ENCODE results near the gene IFITM5.
"Not testable (repeated sequence)": the region's sequence is repeated elsewhere in the genome, so short reads cannot be mapped to it uniquely, and the experiment has no call there.

The IFITM5 gene

DNA sequence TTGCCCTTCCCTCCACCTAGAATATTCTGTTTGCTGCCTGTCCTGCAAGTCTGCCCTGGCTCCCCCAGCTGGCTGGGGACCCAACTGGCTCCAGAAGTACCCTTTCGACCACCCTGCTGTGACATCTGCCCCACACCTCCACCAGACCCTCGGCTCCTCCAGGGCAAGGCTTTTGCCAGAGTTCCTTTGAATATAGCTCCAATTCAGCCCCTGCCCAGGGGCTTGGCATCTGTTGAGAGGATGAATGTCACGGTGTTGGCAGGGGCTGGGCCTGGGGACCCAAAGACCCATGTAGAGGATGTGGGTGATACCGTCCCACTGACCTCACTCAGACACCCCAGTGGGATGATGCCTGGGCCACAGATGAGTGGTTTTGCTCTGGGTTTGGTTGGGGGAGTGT, 17.2 kb downstream of the IFITM5 start:
- DNase-seq = peak; percentile 43

DNA sequence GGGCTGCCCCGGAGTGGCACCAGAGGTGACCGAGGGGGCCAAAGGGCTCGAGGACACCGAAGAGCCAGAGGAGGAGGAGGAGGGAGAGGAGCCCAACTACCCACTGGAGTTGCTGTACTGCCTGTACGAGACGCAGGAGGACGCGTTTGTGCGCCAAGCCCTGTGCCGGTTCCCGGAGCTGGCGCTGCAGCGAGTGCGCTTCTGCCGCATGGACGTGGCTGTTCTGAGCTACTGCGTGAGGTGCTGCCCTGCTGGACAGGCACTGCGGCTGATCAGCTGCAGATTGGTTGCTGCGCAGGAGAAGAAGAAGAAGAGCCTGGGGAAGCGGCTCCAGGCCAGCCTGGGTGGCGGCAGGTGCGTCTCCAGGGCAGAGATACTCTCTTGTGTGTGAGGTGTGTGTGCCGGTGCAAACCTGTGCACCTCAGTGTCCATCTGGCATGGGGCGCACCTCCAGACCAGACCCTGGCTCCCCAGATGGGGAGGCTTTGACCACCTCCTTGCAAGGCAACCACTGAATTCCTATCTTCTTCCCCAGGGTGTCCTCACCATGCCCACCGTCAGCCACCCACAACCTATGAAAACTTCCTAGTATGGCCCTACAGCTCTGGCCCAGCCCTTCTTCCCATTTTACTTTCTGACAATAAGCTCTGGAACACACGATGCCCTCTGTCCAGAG, 17.7 kb downstream of the IFITM5 start:
- DNase-seq = peak; percentile 48

DNA sequence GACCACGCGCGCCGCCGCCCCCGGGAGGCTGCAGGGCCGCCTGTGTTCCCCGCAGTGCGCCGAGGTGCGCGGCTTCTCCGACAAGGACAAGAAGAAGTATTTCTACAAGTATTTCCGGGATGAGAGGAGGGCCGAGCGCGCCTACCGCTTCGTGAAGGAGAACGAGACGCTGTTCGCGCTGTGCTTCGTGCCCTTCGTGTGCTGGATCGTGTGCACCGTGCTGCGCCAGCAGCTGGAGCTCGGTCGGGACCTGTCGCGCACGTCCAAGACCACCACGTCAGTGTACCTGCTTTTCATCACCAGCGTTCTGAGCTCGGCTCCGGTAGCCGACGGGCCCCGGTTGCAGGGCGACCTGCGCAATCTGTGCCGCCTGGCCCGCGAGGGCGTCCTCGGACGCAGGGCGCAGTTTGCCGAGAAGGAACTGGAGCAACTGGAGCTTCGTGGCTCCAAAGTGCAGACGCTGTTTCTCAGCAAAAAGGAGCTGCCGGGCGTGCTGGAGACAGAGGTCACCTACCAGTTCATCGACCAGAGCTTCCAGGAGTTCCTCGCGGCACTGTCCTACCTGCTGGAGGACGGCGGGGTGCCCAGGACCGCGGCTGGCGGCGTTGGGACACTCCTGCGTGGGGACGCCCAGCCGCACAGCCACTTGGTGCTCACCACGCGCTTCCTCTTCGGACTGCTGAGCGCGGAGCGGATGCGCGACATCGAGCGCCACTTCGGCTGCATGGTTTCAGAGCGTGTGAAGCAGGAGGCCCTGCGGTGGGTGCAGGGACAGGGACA, 18.4 kb downstream of the IFITM5 start:
- DNase-seq = peak; percentile 43

DNA sequence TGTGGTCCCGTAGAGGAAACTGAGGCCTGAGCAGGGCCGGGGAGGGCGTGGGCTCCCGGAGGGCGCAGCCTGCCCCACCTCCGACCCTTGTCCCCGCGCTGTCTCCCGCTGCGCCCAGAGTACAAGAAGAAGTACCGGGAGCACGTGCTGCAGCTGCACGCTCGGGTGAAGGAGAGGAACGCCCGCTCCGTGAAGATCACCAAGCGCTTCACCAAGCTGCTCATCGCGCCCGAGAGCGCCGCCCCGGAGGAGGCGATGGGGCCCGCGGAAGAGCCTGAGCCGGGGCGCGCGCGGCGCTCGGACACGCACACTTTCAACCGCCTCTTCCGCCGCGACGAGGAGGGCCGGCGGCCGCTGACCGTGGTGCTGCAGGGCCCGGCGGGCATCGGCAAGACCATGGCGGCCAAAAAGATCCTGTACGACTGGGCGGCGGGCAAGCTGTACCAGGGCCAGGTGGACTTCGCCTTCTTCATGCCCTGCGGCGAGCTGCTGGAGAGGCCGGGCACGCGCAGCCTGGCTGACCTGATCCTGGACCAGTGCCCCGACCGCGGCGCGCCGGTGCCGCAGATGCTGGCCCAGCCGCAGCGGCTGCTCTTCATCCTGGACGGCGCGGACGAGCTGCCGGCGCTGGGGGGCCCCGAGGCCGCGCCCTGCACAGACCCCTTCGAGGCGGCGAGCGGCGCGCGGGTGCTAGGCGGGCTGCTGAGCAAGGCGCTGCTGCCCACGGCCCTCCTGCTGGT, 19.2 kb downstream of the IFITM5 start:
- peak; percentile 56 for DNase-seq

DNA sequence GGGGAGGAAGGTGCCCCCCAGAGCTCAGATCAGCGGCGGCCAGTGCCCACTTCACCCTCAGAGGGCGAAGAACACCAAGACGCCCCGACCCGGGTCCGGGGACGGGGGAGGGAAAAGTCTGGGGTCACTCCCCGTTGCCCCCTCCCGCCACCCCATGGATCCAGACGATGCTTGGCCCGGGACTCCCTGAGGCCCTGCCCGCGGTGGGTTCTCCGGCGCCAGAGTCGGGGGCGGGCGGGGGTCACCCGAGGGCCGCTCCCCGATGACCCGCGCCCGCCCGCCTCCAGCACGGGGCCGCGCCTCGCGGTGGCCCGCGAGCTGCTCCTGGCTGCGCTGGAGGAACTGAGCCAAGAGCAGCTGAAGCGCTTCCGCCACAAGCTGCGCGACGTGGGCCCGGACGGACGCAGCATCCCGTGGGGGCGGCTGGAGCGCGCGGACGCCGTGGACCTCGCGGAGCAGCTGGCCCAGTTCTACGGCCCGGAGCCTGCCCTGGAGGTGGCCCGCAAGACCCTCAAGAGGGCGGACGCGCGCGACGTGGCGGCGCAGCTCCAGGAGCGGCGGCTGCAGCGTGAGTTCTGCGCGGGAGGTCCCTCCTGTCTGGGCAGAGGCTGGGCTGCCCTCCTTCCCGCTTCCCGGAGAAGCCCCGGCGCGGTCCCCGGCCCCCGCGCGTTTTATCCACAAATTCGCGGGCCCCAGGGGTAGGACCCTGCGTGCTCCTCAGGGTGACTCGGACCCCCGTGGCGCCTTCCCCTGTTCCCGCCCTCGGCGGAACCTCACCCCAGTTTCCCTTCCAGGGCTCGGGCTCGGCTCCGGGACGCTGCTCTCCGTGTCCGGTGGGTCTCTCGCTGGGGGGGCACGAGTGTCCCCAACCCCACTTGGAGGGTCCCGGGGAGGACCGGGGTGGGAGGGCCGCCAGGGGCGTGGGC, 20.0 kb downstream of the IFITM5 start:
- peak; percentile 27 for DNase-seq

DNA sequence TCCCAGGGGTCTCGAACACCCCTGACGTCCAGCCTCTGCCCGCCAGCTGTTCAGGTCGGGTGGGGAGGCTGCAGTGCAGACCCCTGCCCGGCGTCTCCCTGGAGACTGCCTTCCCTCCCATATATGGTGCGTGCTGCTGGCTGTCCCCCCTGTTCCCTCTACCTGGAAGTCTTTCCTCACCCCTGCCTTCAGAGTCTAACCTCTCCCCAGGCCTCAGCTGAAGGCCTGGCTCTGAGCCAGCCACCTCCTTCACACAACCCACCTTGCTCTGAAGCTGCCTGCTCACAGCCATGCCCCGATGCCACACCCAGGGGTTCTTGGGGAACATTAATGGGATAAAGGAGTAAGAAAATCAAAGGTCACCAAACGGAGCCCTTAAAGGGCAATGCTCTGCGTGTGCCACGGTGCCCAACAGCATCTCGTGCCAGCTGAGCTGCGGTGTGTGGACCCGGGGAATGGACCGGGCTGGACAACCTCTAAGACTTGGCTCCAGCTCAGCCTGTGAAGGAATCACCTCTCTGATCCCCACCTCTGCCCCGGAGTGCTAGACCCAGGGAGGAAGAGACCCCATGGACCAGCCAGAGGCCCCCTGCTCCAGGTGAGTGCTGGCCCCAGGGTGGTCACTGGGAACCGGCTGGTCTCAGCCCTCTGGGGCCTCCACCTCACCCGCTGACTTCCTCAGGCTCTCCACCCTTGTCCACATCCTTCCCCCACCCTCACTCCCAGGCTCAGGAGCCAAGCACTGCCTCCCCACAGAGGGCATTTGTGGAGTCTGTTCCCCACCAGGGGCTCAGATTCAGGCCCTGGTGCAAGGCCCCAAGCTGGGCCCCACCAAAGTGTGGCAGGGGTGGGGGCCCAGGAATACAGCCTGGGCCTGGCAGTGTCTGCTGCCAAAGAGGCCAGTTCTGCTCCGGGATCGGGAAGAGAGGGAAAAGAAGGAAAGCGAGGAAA, 21.1 kb downstream of the IFITM5 start, which contains the start of gene NLRP6:
Gene NLRP6 (plus strand): TSS at position 407 of the 951 bp plus-strand sequence. CDS start 163 bp downstream, at position 570.
- DNase-seq = peak; percentile 36

DNA sequence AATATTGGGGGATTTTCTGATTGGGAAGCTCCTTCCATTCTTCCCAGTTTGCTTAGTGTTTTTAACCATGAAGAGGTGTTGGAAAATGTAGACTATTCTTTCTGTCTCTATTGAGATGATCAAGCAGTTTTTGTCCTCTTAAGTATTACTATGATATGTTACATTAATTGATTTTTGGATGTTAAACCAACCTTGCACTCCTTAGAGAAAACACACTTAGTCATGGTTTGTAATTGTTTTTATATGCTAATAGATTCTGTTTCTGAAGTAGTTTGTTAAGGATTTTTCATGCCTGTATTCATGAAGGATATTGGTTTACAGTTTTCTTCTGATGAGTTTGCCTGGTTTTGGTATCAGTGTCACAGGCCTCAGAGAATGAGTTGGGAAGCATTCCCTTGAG, 23.1 kb downstream of the IFITM5 start:
- no peak for DNase-seq

DNA sequence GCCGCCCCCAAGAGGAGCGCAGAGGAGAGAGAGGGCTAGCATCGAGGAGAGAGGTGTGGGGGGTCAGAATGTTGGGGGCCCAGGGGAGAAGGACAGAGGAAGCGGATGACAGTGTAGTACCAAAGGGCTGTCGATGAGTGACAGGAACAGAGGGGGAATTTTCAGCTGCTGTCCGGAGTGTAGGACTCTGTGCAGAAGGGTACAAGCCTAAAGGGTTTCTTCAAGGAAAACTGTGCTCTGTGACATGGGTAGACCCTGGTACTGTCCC, 26.5 kb downstream of the IFITM5 start:
- no peak for DNase-seq

DNA sequence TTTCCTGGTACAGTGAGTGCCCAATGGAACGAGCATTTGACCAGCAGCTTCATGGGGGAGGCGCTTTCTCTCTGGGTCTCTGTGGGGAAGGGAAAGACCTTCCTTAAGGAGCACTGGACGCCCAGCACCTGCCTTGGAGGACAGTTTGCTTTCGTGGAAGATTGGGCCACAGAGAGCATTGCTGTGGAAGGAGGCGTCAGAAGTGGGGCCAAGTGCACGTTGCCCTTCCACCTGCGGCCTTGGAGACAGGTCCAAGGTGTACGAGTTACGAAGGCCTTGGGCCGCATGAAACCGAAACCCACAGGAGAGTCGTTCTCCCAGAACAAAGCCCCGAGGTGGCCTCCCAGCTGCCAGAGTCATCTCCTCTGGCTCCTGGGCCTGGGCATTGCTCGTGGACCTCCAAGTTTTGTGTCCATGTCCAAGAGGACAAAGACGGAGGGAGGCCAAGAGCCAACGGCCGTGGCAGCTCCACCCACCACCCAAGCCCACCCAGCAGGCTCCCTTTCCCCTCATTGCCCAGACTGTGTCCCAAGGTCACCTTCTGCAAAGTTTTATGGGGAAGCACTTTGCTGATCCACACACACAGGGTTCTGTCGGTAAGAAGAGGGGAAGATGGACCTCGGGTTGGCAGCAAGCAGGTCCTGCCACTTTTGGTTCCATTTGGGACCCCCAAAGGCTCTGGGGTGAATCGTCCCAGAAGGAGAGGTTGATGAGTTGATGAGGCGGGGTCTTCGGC, 27.0 kb downstream of the IFITM5 start:
- no peak for DNase-seq

DNA sequence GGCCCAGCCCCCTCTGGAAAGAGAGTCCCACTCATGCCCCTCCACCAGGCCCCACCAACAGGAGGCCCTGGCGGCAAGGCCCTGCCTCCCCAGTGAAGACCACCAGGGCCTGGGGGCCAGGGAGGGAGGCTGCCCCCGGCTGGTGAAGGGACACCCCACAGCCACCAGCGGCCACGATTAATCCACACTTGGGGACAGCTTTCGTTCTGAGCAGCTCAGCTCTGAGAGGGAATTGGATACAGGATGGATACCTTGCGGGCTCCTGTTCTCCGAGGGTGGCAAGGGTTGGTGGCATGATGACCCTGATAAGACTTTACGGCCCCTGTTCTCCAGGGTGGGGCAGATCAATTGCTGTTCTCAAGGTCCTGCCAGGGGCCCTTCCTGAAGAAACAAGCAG, 28.0 kb downstream of the IFITM5 start:
- no peak for DNase-seq

DNA sequence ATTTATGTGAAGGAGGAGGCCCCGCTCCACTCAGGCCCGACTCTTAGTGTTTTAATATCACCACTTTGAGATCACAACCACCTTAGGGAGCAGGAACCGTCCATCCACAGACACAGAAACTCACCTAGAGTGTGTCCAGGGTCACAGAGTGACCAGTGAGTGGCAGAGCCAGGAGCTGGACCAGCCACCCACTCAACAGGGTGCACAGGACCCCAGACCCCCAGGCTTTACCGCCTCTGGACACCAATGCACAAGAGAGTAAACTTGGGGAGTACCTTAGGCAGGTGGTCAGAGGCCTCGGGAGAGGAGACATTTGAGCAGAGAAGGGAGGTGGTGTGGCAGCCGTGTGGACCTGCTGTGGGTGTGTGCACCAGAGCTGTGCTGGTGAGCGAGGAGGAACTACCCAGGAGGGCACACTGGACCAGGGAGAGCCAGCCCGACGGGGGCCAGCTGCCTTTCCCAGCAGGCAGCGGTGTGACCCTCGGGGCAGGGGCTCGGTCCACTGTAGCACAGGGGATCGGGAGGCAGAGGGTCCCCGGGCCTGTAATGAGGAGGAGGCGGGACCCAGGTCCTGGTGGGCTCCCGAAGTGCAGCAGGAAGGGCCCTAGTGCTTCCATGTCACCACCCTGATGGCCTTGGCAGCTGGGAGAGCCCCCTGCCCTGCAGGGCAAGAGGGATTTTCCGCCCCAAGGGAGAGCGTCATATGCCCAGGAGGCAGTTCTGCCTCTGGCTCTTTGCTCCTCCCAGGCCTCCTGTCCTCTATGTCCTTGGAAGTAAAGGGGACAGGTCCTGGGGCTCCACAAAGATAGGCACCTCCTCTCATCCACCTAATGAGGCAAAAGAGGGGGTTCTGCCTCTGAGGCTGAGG, 28.6 kb downstream of the IFITM5 start:
- DNase-seq = no peak

DNA sequence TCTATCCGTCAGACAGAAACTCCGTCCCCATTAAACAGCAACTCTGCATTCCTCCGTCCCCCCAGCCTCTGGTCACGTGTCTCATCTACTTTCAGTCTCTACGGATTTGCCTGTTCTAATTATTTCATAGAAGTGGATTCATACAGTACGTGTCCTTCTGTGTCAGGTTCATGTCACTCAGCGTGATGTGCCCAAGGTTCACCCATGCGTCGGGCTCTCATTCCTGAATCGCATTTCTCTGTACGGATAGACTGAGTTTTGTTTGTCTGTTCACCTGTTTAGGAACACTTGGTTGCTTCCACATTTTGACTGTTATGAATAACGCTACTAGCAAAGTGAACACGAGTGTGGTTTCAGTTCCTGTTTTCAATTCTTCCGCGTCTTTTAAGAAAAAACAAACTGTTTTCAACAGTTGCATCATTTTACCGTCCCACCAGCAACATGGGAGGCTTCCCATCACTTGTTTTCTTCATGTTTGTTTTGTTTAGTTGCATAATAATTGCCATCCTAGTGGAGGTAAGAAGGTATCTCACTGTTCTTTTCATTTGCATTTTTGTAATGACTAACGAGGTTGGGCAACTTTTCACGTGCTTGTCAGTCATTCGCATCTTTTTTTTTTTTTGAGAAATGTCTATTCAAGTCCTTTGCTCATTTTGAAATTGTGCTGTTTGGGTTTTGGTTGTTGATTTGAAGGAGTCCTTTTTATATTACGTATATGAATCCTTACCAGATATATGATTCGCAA, 30.0 kb downstream of the IFITM5 start:
- no peak for DNase-seq

DNA sequence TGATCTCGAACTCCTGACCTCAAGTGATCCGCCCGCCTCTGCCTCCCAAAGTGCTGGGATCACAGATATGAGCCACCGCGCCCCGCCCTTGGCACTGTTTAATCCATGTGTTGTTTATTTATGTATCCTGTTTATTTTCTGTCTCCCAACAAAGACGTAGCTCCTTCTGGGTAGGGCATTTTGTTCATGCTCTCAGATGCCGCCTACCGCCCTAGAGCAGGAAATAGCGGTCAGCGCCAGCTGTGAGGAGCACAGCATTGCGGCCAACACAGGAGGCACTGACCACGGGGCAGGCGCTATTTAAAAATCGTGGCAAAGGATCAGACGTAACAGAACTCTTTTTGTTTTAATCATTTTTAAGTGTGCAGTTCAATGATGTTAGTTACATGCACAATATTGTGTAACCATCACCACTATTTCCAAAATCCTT, 30.6 kb downstream of the IFITM5 start:
- not testable (repeated sequence) for DNase-seq

DNA sequence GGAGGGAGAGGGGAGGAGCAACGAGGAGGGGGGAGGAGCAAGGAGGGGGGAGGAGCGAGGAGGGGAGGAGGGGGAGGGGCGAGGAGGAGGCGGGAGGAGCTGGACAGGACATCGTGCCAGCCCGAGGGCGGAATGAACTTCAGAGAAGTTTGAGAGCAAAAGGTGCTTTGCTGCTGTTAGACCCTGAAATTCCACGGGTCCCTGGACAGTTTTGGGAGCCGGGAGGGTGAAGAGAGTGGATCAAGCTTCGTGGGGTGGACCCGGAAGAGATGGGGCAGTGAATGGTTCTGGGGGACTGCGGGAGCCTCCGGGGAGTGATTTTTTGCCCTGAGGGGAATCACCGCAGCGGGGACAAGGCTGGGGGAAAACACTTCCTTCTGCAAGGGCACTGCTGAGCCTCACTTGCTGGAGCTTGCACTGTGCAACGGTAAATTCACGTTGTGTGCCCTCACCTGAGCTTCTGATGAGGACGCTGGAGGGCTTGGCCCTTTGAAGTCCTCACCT, 31.8 kb downstream of the IFITM5 start:
- no peak for DNase-seq

DNA sequence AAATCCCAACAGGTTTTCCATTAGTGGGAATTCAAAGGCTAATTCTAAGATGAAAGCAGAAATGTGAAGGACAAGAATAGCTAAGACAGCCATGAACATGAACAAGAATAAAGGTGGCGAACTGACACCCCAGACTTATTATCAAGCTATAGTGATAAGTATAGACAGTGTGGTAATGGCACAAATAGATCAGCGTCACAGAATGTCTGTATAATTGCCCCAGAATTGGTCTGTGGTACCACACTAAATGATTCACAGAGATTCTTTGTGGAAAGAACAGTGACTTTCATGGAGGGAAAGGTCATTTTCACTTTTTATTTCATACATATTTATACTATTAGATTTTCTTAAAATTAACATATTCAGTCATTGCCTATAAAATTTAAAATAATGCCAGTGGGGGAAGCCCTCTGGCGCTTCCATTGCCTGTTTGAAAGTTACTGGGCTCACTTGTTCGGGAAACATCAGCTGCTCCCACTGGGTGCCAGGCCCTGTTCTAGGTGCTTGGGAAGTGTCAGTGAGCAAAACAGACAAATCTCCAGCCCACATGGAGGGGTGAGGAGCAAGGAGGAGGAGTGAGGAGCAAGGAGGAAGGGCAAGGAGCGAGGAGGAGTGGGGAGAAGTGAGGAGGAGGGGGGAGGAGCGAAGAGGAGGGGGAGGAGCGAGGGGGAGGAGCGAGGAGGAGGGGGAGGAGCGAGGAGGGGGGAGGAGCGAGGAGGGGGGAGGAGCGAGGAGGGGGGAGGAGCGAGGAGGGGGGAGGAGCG, 32.5 kb downstream of the IFITM5 start:
- no peak for DNase-seq

DNA sequence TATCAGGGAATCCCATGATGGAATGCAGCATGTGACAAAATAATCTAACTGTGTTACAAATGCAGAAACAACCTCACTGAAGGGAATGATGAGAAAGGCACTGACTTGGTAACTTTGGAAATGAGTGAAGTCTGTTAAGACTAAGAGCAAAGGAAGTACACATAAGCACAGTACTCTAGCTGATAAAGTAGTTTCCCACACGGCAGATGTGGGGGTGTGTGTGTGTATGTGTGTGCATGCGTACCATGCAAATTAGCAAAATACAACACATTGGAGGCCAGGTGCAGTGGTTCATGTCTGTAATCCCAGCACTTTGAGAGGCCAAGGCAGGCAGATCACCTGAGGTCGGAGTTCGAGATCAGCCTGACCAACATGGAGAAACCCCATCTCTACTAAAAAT, 37.7 kb downstream of the IFITM5 start:
- no peak for DNase-seq

DNA sequence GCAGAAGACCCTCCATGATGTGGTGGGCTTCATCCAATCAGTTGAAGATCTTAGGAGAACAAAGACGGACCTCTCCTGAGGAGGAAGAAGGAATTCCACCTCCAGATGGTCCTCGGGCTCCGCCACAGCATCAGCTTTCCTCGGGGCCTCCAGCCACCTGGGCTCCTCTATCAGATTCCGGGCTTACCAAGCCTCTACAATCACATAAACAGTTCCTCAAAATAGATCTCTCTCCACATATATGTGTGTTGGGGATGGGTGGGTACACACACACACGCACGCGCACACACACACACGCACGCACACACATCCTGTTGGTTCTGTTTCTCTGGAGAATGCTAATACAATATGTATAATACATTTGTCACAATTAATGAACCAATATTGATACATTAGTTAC, 39.9 kb downstream of the IFITM5 start:
- no peak for DNase-seq
